HTERT RPE-1 (cell line): ENCODE data around the gene PTPRE.

Source experiments
- in situ Hi-C: fragments of 300-500 bp; cut with MboI; formaldehyde crosslinking; loops from 4 replicates; pipeline ENCODE4 v1.14.3; 2020; ENCODE audit warnings: low sequenced_read_pairs

PTPRE gene

DNA sequence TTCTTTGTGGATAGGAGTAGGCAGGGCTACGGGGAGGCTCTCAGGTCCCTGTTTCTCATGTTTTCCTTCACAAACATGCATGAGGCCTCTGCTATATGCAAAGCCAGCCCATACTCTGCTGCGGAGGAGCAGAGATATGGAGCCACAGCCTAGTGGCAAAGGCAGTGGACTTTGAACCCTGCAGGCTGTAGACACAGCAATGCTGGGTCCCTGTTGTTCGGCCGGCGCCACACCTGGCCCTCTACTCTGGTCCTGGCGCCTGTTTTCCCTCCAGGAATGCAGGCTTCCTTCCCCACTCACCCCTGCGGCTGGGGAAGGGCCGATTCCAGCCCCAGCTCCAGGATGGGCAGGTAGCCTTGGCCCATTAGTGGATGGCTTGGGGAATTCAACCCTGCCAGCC lies 25.6 kb upstream of the PTPRE start:
- in situ Hi-C loops: loop anchor here (25.0 kb wide), 1 partner anchor 131 kb away; no protein-coding TSS in a partner anchor

DNA sequence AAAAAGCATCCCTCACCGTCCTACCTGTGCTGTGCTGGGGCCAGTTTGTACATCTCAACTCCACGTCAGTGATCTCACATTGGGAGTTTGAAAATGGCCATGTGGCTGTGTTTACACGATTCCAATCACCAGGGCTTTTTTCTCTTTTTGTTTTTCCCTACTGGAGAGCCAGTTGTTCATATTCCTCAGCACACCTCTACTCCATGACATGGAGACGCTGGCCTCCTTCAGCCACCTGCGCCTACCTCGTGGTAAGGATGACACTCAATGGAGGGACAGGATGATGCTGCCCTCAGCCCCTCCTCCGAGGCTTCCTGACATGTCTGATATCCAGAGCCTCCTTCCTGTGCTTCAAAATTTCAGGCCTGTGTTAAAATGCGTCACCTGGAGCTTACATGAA lies 24.5 kb upstream of the PTPRE start:
- in situ Hi-C loops: loop anchor here (25.0 kb wide), 1 partner anchor 130 kb away; no protein-coding TSS in a partner anchor

DNA sequence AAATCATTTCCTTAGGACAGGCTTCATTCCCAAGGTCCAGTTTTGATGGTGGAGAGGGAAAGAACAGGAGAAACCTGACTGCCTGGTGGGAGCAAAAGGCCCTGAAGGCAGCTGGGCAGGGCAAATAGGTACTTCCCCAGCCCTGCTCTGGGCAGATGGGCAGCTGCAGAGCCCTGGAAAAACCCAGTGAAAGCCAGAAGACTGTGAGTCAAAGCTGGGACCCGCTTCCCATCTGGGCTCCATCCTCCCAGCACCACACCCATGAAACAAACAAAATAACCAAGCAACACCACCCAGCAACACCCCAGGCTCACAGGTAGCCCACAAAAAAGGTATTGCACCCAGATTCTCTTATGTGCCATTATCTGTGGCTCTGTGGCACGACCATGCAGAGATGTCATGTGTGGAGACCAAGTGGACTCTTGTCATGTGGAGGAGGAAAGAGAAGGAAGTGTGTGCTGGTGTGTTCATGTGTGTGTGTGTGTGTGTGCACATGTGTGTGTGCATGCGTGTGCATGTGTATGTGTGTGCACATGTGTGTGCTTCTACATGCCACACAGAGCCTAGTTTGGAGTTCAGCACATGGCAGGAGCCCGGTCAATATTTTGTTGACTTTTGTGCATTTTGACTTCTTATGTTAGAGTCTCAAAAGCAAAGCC lies 24.0 kb upstream of the PTPRE start:
- in situ Hi-C loops: loop anchor here (25.0 kb wide), 1 partner anchor 129 kb away; no protein-coding TSS in a partner anchor

DNA sequence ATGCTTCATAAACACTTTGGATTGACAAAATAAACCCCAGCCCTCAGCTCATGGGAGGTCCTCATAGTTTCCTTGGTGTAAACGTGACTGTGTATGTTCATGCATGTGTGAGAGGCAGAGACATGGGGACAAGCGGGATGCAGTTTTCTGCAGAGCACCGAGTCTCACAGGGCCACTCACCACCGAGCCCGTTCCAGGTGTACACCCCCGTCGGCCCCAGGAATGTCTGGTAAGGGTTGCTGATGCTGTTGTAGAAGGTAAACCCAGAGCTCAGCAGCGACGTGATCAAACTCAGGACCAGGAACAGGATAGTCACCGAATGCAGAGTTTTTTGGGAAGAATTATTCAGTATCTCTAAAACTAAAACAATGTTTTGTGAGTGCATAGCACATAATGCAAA lies 23.4 kb upstream of the PTPRE start:
- in situ Hi-C loops: loop anchor here (25.0 kb wide), 1 partner anchor 129 kb away; no protein-coding TSS in a partner anchor

DNA sequence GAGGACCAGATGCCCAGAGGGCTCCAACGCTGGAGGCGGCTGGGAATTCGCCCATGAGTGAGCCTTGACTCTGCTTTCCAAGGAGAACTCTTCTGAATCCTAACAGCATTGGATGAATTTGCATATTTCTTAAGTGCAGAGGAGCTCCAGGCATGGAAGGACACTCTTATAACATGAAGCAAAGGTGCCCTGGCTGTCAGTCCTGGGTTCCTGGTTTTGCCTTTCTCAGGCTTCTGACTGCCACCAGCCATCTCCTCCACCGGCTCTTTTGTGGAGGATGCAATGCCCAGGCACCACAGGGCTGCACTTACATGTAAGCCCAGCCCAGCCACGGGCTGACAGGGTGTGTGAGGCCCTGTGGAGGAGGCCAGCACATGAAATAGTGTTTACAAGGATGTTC lies 22.4 kb upstream of the PTPRE start:
- in situ Hi-C loops: loop anchor here (25.0 kb wide), 1 partner anchor 128 kb away; no protein-coding TSS in a partner anchor

DNA sequence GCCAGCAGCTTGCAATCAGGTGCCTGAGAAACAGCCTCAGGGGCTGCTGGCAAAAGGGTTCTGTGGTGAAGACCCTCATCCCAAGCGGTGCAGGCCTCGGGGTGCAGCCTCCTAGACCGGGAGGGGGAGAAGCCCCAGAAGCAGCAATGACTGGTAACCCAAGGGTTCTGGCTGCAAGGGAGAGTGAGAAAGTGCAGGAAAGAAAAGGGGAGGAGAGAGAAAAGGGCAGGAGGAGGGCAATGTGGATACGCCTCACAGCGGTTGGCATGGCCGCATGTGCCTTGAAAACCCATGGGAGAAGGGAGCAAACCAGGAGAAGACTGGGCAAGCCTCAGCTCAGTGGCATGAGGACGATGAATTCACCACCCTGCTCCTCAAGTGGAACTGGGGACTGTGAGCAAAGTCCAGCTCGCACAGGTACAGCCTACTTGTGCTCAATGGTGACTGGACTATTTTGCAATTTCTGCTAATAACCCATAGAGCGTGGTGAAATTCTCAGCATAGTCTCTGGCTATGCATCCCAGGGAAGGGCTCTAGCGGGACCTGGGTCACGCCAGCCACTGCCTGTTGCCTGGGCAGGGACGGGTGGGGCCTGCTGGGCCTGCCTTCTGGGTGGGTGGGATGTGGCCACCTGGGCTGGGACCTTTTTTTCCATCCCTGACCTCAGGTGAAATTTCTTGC lies 20.4 kb upstream of the PTPRE start:
- in situ Hi-C loops: loop anchor here (25.0 kb wide), 1 partner anchor 126 kb away; no protein-coding TSS in a partner anchor

DNA sequence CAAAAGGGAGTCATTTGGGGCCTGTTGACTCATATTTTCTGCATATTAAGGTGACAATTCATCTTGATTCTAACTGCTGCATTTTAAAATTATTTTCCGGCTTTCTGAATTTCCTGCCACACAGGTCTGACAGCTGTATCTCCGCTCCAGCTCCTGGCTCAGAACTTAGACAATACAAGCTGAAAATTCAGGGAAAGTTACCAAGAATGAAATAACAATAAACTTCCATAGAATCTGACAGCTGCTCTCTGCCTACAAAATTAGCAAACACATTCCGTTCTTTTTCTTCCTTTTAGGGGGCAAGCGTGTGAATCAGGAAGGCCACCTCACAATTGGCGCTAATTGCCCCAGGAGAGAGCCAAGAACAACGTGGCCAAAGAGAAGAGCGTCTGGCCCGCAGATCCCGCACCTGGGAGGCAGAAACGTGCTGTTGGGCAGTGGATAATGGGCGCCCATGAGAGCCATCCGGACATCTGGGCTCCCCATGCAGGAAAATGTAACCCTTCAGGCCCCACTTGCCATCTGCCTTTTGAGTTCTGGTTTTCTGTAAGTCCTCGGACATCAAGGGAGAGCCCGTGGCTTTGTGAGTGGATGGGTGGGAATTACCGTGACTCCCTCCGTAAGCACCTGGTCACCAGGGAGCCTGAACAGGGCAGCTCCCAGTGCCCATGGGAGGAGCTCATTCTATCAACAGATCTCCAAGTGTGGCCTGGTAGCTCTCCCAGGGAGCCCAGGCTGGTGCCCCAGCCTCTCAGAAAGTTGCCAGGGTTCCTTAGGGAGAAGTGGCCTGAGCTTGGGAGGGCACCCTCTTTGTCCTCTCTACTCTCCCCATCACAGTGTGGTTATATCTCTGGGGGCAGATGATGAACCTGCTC lies 19.1 kb upstream of the PTPRE start:
- in situ Hi-C loops: loop anchor here (25.0 kb wide), 1 partner anchor 125 kb away; no protein-coding TSS in a partner anchor

DNA sequence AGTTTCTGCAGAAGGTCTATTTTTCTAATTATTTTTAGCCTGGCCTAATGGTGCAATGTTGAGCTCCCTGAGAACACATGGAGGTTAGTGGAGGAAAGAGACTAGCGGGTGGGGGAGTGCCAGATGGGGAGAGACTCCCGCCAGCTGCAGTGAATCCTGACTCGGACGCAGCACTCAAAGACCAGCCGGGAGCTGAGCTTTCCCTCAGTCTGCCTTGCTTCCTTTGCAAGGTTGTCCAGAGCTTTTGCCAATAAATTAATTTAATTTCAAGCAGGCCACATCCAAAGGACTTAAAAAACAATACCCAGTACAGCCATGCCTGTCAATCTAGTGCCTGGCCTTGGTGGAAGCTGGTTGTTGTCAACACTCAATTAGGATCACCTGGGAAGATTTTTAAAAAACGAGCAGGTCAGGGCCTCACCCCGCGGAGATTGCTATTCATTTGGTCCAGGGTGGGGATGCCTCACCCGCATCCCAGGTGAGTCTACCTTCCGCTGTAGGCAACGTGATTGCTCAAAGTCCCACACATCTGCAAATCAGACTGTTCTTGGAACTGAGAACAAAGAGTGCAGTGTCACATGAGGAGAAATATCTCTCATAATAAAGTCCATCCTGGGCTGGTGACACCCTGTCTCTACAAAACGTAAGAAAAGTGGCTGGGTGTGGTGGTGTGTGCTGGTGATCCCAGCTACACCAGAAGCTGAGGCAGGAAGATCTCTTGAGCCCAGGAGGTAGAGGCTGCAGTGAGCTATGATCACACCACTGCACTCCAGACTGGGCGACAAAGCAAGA lies 18.2 kb upstream of the PTPRE start:
- in situ Hi-C loops: loop anchor here (25.0 kb wide), 1 partner anchor 124 kb away; no protein-coding TSS in a partner anchor

DNA sequence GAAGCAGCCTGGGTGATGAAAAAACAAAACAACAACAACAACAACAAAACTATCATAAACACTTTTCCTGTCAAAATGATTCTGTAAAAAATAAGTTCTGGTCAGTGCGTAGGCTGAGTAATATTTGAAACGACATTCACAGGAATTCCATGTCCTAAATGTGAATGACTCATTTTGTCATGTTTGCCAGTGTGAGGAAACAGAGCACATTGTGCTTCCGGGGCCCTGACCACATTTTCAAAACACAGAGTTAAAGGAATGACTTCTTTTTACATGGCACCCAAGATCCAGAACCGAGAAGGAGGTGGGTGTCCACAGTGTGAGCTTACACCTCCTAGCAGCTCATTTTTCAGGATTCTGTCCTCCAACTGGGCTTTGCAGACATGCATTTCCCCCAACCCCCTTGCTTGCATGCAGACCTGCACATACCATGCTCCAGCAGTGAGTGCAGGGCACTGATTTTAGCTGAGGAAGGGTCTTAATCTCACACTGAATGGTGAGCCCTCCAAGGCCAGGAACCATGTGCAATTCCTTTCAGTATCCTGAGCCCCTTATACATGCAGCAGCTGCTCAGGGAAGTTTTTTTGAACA lies 17.2 kb upstream of the PTPRE start:
- in situ Hi-C loops: loop anchor here (25.0 kb wide), 1 partner anchor 123 kb away; no protein-coding TSS in a partner anchor

DNA sequence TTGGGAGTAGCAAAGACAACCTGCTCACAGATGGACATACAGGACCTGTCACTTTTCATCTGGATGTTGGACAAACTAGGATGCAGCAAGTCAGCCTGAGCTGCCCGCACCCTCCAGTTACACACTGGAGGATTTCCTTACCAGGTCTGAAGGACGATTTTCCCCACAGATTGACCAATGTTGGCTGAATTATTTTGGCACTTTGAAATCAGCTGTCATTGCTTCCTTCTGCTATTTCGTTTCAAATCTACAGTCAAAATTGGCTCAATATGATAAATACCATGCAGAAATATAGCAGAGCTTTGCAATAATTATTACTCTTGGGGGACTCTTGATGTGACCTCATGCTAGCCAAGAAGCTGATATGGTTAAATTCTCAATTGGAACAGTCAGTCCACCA lies 16.7 kb upstream of the PTPRE start:
- in situ Hi-C loops: loop anchor here (25.0 kb wide), 1 partner anchor 122 kb away; no protein-coding TSS in a partner anchor

DNA sequence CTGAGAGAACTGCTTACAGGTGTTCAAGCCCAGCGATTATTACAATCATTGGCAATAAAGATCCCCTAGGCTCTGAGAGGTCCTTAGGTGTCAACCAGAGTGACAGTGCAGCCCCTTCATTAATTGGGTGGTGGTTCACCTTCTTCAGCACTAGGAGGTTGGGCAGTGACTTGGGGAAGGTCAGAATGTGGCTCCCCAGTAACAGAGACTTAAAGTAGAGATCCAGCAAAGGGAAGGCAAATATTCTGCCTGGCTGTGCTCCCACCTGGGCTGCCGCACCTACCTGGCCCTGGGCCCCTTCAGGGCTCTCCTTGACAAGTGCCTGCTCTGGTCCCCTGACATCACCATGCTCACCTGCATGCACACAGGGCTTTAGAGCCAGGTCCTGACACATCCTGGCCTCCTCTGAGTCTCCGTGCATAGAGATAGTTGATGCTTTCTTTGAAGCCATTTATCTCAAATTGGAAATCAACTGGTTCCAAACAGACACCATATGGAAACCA lies 16.0 kb upstream of the PTPRE start:
- in situ Hi-C loops: loop anchor here (25.0 kb wide), 1 partner anchor 121 kb away; no protein-coding TSS in a partner anchor

DNA sequence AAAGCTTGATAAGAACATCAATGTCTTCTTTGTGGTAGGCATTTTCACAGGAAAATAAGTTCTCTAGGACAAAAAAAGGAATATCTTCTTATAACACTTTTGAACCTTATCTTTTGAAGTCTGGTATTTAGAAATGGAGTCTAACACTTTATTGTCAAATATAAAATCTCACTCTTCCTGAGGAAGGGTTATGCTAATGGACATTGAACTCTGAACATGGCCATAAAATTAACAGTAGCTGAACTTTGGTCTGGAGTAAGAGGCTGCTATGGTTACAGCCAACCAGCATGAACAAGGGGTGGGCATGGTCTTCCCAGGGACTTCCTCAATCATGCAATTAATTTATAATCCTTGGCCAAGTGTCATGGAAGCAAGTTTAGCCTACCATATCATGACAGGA lies 14.2 kb upstream of the PTPRE start, which contains the start of gene CLRN3:
Gene CLRN3 (minus strand): TSS at position 199 of the 400 bp plus-strand sequence. CDS start 157 bp downstream, at position 42.
- in situ Hi-C loops: loop anchor here (25.0 kb wide), 1 partner anchor 120 kb away; no protein-coding TSS in a partner anchor

DNA sequence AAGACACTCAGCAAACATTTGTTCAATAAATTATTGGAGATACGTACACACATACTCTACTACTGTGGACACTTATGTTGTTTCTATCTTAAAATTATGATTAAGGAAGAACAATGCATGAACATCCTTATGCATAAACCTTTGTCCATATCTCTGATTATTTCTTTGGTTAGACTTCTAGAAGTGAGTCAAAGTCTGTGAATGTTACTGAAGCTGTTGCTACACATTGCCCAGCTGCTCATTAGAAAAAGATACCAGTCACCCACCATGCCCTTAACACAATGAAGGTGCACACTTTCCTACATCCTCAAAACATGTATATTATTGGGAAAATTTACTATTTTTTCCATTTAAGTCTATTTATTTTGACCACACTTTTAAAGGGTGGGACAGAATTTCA lies 12.8 kb upstream of the PTPRE start:
- in situ Hi-C loops: loop anchor here (25.0 kb wide), 1 partner anchor 118 kb away; no protein-coding TSS in a partner anchor

DNA sequence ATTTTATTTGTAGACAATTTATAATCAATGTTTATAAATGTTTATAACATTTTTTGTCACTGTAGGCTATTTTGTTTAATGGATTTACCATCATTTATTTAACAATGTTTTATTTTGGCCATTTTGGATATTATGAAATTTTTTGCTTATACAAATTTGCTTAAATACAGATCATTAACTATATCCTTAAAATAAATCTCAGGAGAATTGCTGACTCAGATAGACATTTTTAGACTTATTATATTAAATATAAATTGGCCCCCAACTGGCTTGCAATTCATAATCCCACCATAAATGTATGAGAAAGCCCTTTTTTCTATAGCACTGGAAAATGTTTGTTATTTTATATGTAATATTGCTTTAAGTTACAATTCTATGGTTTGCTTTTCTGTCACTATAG lies 10.3 kb upstream of the PTPRE start:
- in situ Hi-C loops: loop anchor here (25.0 kb wide), 1 partner anchor 116 kb away; no protein-coding TSS in a partner anchor

DNA sequence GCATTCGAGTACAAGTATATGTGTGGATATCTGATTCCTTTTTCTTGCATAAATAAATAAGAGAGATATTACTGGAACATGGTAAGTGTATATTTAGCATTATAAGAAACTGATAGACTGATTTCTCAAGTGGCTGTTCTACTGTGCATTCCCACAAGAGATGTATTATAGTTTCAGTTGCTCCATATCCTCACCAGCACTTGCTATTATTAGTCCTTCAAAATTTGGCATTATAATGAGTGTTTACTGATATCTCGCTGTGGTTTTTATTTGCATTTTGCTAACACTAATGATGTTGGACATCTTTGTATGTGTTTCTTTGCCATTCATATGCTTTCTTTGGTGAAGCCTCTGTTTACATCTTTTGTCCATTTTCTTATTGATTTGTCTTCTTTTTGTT lies 9.7 kb upstream of the PTPRE start:
- in situ Hi-C loops: loop anchor here (25.0 kb wide), 1 partner anchor 115 kb away; no protein-coding TSS in a partner anchor

DNA sequence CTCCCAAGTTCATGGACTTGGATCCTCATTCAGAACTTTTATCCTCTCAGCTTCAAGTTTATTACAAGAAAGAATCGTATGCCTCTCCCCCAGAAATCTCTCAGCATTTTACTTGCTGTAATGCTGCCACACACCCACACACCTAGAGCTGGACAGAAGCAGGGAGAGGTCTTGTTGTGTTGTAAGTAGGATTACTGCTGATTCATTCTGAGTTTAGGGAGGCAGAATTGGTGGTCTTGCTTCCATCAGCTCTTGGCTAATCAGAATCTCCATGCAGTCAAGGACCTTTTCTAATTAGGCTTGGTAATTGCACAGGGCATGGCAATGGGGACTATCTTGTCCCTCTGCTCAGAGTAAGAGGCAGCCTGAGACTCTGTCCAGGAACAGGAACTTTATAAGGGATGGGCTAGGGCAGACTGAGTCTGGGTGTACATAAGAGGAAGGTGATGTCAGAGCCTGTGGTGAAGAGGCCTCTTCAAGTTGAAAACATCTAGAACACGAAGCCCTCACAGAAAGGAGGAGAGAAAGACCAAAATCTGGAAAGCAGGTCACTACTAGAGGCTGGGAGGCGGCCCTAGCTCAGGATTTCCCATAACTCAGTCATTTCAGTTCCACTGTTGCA lies 7.0 kb upstream of the PTPRE start:
- in situ Hi-C loops: loop anchor here (25.0 kb wide), 1 partner anchor 112 kb away; no protein-coding TSS in a partner anchor

DNA sequence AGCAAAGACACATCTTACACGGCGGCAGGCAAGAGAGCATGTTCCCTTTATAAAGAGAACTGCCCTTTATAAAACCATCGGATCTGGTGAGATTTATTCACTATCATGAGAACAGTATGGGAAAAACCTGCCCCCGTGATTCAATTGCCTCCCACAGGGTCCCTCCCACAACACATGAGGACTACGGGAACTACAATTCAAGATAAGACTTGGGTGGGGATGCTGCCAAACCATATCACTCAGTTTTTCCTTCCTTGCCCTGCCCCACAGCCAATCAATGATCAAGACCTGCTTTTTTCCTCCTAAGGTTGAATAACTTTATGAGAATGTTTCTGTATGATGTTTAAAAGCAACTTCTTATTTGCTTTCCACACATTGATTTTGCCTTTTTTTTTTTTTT lies 3.1 kb upstream of the PTPRE start:
- in situ Hi-C loops: no loop called here

DNA sequence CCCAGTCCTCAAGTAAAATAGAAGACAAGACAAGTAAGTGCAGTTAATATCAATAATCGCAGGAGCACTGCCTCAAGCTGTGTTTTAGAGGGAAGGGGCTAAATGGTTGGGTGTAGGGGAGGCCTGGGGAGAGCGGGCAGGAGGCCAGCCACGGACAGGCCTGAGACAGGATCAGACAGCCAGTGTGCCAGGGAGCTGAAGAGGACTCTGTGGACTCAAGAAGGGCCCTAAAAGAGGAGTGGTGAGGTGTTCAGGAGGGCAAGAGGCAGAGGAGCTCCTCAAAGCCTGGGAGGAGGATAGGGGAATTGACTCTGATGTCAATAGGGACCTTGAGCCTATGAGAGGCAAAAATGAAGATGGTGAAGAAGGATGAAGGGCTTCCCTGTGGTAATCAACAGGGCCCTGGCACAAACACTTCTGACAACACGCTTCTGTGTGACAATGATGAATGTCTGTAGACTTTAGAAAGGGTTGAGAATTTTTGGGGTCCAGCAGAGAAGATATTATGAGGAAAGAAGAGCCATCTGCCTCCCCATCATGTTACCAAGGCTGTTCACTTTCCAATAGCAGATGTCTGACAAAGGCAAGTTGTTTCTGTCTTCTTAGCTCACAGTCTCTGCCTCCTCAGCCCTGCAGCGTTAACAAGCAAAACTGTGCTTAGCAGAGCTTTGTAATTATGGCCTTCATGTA lies 2.4 kb upstream of the PTPRE start:
- in situ Hi-C loops: no loop called here
